GM18502 (cell line): Measurements from ENCODE around the gene SLC49A4.
"Not testable (repeated sequence)": the region's sequence is repeated elsewhere in the genome, so short reads cannot be mapped to it uniquely, and the experiment has no call there.

ENCODE experiments used
- ATAC-seq: cut with Tn5 transposase; IDR thresholded peaks from one replicate; pipeline ENCODE4 v1.9.1; 2021; ENCODE audit warnings: mild to moderate bottlenecking; ENCODE audit not compliant: unreplicated experiment, poor library complexity

SLC49A4 gene, protein sequence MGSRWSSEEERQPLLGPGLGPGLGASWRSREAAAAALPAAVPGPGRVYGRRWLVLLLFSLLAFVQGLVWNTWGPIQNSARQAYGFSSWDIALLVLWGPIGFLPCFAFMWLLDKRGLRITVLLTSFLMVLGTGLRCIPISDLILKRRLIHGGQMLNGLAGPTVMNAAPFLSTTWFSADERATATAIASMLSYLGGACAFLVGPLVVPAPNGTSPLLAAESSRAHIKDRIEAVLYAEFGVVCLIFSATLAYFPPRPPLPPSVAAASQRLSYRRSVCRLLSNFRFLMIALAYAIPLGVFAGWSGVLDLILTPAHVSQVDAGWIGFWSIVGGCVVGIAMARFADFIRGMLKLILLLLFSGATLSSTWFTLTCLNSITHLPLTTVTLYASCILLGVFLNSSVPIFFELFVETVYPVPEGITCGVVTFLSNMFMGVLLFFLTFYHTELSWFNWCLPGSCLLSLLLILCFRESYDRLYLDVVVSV

DNA sequence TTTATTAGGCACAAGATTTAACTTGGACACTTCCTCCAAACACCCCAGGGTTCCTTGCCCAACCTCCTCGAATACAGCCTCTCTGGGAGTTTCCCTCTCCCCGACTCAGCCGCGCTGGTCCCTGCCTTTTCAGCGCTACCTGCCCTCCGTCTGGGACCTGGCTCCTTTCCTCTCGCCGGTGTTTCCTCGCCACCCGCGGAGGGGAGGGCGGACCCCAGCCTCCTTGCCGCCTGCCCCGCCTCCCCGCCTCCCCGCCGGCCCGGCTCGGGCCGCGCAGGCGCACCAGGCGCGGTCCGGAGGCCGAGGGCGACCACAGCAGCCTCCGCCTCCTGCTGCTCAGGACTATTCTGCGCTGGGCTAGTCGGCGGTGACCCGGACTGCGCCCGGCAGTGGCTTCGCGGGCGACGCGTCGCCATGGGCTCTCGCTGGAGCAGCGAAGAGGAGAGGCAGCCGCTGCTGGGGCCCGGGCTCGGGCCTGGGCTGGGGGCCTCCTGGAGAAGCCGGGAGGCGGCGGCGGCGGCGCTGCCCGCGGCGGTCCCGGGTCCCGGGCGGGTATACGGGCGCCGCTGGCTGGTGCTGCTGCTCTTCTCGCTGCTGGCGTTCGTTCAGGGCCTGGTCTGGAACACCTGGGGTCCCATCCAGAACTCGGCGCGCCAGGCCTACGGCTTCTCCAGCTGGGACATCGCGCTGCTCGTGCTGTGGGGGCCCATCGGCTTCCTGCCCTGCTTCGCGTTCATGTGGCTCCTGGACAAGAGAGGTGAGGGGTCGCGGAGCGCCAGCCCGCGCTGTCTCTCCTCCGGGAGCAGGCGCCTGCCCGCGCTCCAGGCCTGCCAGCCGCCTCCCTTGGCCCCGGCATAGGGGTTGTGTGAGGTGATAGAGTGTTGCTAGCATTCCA is at the start of gene SLC49A4:
SLC49A4 (plus strand) TSS at position 291 of the 895 bp plus-strand sequence; CDS start at position 415, 124 bp downstream.
- peak; percentile 73 for ATAC-seq

DNA sequence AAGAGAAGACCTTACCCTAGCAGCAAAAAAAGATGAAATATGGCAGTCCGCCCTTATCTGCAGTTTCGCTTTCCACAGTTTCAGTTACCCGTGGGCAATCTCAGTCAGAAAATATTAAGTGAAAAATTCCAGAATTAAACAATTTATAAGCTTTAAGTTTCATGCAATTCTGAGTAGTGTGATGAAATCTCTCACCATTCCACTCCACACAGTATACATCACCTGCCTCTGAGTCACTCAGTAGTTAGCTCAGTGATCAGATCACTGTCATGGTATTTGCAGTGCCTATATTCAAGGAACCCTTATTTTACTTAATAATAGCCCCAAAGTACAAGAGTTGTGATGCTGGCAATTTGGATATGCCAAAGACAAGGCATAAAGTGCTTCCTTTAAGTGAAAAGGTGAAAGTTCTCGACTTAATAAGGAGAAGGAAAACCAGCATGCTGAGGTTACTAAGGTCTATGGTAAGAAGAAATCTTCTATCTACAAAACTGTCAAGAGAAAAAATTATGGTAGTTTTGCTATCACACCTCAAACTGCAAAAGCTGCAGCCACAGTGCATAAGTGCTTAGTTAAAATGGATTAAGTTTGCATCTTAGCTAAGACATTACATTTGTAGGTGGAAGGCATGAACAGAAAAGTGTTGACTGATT is 49.4 kb upstream of the SLC49A4 start:
- no peak for ATAC-seq

DNA sequence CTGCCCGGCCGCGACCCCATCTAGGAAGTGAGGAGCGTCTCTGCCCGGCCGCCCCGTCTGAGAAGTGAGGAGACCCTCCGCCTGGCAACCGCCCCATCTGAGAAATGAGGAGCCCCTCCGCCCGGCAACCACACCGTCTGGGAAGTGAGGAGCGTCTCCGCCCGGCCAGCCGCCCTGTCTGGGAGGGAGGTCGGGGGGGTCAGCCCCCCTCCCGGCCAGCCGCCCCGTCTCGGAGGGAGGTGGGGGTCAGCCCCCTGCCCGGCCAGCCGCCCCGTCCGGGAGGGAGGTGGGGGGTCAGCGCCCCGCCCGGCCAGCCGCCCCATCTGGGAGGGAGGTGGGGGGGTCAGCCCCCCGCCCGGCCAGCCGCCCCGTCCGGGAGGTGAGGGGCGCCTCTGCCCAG is 47.6 kb upstream of the SLC49A4 start:
- ATAC-seq: not testable (repeated sequence)

DNA sequence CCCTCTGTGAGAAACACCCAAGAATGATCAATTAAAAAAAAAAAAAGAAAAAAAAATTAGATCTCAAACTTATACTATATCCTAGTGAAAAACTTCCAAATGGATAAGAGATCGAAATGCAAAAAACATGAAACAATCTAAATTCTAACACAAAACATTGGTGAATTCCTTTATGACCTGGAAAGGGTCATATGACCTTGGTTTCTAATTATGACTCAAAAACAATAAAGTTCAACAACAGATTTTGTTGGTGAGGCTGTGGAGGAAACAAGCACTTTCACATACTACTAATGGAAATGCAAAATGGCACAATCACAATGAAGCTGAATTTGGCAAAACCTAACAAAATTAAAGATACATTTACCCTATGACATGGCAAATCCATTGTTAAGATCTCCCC is 46.5 kb upstream of the SLC49A4 start:
- no peak for ATAC-seq

DNA sequence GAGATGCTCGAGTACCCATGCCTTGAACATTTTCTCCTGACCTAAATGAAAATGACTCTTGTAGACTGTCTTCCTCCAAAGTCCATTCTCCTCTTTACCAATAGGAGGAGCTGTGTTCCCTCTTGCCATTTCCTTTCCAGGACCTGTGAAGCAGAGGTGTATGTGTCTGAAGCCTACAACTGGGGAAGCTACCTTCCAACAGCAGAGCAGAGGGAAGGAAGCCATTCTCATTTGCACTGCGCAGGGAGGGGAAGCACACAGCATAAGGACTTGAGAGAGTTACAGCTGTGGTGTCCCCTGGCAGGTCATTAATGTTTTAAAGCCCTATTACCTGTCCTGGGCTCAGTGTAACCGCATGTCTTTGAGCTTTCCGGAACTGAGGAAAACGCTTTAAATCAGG is 39.9 kb upstream of the SLC49A4 start:
- ATAC-seq: peak; percentile 73

DNA sequence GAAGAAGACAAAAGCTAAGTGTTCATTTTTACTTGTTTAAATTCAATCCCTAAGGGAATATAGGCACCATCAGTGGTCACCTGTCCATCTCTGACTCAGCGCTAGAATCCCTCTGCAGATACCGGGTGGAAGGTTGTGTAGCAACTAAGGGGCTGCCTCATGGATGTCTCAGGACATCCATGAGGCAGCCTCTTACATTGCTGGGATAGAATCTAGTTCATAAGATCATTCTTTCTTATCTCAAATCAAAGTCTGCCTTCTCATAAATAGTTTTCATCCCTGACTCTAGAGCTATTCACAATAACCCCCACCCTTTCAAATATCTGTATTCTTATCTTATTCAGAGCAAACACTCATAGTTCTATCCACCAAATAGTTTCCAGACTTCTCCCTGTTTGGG is 39.4 kb upstream of the SLC49A4 start:
- no peak for ATAC-seq

DNA sequence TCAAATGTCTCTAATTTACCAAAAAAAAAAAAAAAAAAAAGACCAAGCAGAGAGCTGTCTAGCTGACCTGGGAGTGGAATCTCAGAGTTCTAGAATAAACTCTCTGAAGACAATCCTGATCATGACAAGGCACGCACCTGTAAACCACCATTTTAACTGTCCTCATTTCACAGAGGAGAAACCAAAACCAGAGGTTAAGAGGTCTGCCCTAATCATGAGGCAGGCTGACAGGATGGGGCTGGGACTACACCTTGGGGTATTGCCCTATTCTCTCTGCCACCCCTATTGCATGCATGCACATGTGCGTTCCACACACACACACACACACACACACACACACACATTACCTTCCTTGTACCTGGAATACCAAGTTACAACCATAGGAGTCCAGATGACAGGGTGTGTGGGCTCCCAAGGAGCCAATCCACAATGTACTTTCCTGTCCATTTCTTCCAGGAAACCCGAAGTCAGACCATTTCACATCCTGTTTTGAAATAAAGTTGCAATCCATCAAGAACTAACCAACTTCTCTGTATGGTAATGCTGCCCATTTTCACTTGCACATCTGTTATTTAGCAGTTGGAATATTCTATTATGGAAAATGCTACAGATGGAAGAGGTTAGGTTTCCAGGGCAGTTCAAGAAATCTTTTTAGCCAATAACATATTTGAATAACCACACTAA is 35.9 kb upstream of the SLC49A4 start:
- no peak for ATAC-seq

DNA sequence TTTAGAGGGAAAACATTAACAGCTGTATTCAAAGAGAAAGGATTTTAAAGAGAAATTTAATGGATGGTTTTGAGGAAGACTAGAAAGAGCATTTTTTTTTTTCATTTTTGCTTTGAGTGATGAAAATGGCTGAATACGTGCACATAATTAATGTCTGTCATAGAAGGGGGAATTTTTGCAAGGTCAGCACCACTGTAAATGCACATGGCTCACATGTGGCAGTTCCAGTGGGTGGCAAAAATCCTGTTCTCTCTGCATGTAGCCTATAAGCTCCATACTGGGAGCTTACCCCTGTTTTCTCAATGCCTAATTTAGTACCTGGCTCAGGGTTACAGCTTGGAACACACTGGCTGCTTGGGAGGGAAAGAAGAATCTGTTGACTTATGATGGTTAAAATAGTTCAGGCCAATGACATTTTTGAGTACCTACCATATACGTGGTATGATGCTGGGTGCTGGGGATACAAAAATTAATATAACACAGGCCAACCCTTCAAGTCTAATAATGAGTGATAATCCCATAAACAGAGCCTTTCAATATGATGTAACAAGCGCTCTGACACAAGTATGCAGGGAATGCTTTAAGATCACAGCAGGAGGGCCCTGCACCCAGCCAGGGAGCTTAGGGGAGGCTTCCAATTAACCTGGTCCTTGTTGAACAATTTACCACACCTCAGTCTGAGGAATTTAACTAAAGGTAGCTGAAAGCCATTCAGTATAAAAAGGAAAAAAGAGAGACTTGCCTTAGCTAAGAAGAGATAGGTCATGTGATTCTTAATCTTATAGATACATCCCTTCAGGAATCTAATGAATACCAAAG is 34.2 kb upstream of the SLC49A4 start:
- no peak for ATAC-seq

DNA sequence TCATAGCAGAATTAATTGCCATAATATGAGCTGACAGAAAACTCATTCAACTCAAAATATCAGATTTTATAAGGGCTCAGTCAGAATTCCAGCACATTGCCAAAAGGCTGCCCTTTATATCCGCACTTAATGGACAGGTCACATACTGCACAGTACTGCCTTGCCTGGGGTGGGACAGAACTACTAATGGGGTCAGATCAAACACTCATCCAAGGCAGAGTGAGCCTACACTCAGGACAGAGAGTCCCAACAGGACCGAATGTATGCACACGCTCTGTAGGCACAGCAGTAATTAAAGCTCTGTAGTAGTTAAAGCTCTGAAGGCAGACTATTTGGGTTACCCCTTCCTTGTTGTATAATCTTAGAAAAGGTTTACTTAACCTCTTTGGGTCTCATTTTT is 28.4 kb upstream of the SLC49A4 start:
- no peak for ATAC-seq

DNA sequence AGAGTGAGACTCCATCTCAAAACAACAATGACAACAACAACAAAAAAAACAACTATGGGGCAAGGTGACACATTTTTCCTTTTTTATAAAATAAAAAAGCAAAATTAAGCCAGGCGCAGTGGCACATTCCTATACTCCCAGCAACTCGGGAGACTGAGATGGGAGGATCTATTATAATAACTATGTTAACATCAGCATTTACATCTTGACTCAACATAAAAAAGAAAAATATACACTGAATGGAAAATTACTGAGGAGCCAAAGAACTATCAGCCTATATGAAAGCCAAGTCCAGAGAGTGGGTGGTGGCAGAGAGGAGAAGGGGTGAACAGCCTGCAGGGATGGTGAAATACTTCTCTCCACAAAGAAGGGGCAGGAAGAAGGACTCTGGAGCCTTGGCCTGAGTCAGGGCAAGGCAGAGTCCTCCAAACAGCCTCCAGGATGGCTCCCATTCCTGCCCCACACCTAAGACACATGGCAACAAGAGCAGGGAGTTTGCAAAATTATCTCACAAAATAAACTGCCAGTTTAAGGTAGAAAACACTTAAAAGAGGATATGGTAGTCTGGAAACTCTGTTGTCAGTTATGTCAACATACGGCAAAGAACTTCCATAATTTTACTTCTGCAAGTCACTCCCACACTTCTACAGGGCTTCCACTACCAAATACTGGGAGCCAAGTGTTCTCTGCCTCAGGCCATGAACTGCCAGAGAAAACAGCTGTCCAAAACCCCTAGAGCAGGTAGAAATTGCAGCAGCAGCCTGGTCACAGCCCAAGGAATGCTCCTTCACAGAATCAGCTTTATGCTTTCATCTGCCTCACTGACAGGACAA is 27.1 kb upstream of the SLC49A4 start:
- ATAC-seq: no peak

DNA sequence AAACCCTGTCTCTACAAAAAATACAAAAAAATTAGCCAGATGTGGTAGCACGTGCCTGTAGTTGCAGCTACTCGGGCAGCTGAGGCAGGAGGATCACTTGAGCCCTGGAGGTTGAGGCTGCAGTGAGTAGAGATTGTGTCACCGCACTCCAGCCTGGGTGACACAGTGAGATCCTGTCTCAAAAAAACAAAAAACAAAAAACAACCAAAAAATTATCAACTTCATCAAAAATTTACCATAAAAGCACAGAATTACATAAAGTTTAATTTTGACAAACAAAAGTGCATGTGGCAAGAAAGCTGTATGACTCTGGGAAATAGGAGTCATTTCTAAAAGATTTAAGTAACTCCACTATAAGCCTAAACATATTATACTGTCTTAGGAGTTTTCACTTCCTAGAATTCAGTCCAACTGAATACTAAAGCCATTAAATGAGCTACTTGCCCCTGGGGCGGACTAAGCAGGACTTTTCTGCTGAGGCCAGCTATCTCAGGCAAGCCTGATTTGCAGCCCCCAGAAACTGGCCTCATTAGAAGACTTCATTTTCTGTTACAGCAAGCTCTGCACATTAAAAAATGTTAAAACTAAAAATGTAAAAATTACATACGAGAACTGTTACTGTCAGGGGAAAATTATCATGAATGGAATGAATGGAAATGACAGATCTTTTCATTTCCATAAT is 24.2 kb upstream of the SLC49A4 start:
- ATAC-seq: no peak

DNA sequence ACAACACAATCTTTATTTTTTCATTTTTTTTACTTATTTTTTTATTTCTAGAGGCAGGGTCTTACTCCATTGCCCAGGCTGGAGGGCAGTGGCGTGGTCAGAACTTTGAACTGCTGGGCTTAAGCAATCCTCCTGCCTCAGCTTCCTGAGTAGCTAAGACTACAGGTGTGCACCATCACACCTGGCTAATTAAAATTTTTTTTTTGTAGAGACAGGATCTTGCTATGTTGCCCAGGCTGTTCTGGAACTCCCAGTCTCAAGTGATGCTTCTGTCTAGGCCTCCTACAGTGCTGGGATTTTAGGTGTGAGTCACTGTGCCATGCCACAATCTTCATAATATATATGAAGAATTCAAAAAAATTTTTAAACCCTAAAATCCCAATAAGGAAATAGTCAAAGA is 22.0 kb upstream of the SLC49A4 start:
- ATAC-seq: no peak

DNA sequence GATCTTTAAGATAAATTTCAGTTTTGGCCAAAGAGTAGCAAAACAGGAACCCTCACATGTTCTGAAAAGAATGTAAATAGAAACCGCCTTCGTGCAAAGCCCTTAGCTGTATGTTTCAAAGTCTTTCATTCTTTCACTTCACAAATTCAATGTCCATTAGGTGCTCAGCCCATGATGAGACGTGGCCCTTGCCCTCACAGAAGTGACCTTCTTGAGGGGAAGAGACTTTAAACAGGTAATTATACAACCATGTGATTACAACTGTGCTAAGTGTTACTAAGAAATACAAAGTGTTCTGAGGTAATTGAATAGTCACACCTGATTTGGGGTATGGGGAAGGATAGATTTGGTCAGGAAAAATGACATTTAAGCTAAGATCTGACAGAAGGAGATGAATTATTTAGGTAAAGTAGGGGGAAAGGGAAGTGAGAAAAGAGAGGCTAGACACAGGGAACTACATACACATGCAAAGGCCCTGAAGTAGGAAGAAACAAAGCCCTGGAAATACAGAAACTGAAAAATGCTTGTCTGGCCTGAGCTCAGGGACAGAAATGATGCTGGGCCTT is 20.8 kb upstream of the SLC49A4 start:
- peak; percentile 71 for ATAC-seq

DNA sequence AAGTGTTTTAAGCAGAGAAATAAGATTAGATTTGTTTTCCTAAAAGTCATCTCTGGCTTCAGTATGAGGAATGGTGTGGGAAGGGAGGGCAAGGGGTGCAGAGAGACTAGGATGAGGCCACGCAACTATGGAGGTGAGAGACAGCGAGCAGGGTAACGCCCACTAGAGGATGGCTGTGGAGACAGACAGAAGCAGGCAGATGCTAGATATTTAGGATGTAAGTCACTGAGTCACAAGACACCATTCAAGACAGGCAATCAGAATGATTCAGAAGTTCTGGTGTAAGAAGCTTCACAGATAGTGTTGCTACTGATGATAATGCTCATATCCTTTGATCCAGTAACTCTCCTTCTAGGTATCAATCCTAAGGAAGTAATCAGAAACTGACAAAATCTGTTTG is 20.3 kb upstream of the SLC49A4 start:
- peak; percentile 16 for ATAC-seq

DNA sequence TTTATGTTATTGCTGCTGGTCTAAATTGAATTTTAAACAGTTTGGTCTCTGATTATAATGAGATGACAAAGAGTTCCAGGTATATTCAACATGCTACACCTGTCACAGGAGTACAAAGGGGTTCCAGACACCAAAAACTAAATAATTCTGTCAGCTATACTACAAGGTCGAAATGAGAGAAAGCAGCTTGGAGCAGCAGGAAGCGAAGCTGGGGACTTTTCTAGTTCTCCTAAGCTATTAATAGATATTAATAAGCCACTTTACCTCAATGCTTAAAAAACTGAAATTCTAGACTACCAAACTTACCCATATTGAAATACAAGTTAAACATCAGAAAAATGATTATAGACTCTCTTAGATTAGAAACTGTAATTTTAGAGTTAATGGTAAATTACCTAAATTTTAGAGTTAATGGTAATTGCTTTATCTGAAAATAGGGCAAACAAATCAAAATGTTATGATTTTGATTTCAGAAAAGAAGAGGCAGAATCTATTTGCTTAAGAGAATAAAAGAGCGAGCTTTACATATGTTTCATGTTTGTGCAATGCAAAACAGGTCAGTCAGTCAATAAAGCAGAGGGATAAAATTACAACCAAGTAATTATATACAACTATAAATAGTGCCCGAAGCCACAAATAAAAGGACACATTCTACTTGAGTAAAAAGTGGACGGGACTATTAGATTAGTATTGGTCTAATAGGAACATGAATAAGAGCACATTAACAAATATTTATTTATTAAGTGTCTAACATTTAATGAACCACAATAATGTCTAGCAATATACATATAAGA is 18.0 kb upstream of the SLC49A4 start:
- ATAC-seq: no peak

DNA sequence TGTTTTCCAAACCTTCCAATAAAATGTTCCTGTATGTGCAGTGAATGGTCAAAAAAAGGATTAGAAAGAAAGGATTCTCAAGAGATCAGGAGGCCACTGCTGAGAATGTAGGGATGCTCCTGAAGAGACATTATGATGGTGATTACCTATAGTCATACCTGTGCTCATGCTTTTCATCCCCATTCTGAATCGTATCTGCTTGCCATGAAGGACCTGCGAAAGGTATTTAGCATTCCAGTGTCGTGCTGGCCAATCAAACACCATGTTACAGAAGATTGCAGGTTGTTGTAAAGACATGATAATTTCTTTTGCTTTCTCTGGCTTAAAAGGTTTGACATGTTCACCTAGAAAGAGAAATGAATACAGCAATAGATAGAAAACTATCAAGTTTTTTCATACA is 17.3 kb upstream of the SLC49A4 start:
- ATAC-seq: no peak

DNA sequence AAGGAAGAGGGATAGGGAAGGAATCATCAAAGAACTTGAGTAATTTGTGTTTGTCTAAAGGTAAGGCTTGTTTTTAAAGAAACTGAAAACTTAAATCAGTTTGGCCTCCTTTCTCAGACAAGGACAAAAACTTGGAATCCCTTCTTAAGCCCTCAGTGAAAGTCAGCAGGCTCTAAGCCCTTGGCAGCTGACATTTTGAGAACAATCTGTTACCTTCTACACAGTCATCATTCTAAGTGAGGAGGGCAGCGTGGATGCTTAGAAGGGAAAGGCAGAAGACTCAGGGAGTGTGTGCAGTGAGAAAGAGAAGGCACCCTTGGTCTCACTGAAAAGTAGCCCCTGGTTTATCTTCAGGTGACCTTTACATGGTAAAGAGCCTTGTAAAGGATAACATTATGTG is 12.1 kb upstream of the SLC49A4 start:
- ATAC-seq: no peak
